Prostate gland (tissue), 2 donors: Measurements from ENCODE around the gene DAPK3.

Experiments used
- POLR2A ChIP-seq: fragments of 450-650 bp; IDR thresholded peaks from one replicate; pipeline ENCODE4 v1.6.1; 2016; ENCODE audit warnings: antibody characterized with exemption, mild to moderate bottlenecking
- TF ChIP-seq, protein P1 (sequence below), 4 experiments: fragments of 200-600 bp in 2 of 4; fragments of 450-650 bp in 2 of 4; sonication (generic) in 2 of 4; IDR thresholded peaks; 1 replicate in 3 of 4; 2 replicates in 1 of 4; pipeline ENCODE4 v1.5.1; 2016 to 2019; ENCODE audit warnings: antibody characterized with exemption in 4 of 4, mild to moderate bottlenecking in 2 of 4, moderate library complexity in 2 of 4

DNA sequence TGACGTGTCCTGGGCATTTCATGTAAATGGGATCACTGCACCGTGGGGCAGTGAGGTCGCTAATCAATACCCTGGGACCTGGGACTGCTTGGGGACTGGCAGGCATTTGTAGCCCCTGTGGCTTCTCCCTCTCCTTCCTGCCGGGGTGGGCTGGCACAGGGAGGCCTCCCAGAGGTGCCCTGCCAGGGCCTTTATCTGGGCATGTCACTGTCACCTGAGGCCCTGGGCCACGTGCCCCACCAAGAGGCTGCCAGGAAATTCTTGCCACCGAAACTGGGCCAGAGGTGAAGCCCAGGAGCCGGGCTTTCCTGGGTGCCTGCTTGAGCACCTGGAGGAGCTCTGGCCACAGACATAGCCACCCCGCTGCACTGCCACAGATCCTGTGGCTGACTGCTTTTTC, 39.9 kb downstream of the DAPK3 start:
- TF ChIP-seq, protein P1, sequence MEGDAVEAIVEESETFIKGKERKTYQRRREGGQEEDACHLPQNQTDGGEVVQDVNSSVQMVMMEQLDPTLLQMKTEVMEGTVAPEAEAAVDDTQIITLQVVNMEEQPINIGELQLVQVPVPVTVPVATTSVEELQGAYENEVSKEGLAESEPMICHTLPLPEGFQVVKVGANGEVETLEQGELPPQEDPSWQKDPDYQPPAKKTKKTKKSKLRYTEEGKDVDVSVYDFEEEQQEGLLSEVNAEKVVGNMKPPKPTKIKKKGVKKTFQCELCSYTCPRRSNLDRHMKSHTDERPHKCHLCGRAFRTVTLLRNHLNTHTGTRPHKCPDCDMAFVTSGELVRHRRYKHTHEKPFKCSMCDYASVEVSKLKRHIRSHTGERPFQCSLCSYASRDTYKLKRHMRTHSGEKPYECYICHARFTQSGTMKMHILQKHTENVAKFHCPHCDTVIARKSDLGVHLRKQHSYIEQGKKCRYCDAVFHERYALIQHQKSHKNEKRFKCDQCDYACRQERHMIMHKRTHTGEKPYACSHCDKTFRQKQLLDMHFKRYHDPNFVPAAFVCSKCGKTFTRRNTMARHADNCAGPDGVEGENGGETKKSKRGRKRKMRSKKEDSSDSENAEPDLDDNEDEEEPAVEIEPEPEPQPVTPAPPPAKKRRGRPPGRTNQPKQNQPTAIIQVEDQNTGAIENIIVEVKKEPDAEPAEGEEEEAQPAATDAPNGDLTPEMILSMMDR (IDR thresholded peaks at IDR 0.05), result no peak
- TF ChIP-seq POLR2A, result no peak
